Stimulated activated naive CD4-positive, alpha-beta T cell treated with Interleukin-2 at 50 U/mL for 16 hours (primary cell): ENCODE results near the gene TPX2.
"Not testable (repeated sequence)": the region's sequence is repeated elsewhere in the genome, so short reads cannot be mapped to it uniquely, and the experiment has no call there.

ENCODE experiments used
- DNase-seq: peaks from one replicate; lab custom pipeline; 2025; lab: John Stamatoyannopoulos, UW

TPX2 gene

GRCh38 chr20:31815408-31816188 lies 76.5 kb downstream of the TPX2 start:
- no peak for DNase-seq

GRCh38 chr20:31816221-31816620 lies 77.1 kb downstream of the TPX2 start:
- no peak for DNase-seq

- DNase-seq: no peak
Observed at GRCh38 chr20:31817461-31817860, 78.4 kb downstream of the TPX2 start.

GRCh38 chr20:31818376-31818908 lies 79.4 kb downstream of the TPX2 start:
- no peak for DNase-seq

GRCh38 chr20:31819083-31819784 lies 80.1 kb downstream of the TPX2 start, which contains the start of gene MYLK2:
Gene MYLK2 (plus strand): TSS chr20:31819356. CDS start chr20:31819581, 225 bp downstream.
- no peak for DNase-seq

- DNase-seq: no peak
Observed at GRCh38 chr20:31820228-31820627, 81.1 kb downstream of the TPX2 start.

- DNase-seq: no peak
Observed at GRCh38 chr20:31821427-31821826, 82.3 kb downstream of the TPX2 start.

- peak; percentile 56 for DNase-seq
Observed at GRCh38 chr20:31822421-31823330, 83.6 kb downstream of the TPX2 start.

GRCh38 chr20:31823360-31824124 lies 84.5 kb downstream of the TPX2 start:
- DNase-seq: no peak

- no peak for DNase-seq
Observed at GRCh38 chr20:31824125-31824485, 85.0 kb downstream of the TPX2 start.

GRCh38 chr20:31824554-31825313 lies 85.6 kb downstream of the TPX2 start:
- DNase-seq: no peak

GRCh38 chr20:31826074-31826473 lies 87.0 kb downstream of the TPX2 start:
- no peak for DNase-seq

GRCh38 chr20:31827059-31827458 lies 88.0 kb downstream of the TPX2 start:
- no peak for DNase-seq

- not testable (repeated sequence) for DNase-seq
Observed at GRCh38 chr20:31828016-31828415, 88.9 kb downstream of the TPX2 start.

GRCh38 chr20:31829731-31830130 lies 90.6 kb downstream of the TPX2 start:
- no peak for DNase-seq

- DNase-seq: no peak
Observed at GRCh38 chr20:31830406-31830981, 91.4 kb downstream of the TPX2 start.

GRCh38 chr20:31831211-31831610 lies 92.1 kb downstream of the TPX2 start:
- DNase-seq: no peak

- no peak for DNase-seq
Observed at GRCh38 chr20:31831771-31832306, 92.7 kb downstream of the TPX2 start.

GRCh38 chr20:31833130-31833930 lies 94.2 kb downstream of the TPX2 start:
- peak; percentile 55 for DNase-seq
